ENCODE measurements around the gene SPP1.

SPP1 gene

GRCh38 chr4:88030565-88031310 lies 55.2 kb downstream of the SPP1 start:
- TF ChIP-seq EZH2 (IDR thresholded peaks at IDR 0.05; ENCODE audit: borderline replicate concordance, low read depth, low read length, severe bottlenecking) = no peak
- TF ChIP-seq, protein P1, sequence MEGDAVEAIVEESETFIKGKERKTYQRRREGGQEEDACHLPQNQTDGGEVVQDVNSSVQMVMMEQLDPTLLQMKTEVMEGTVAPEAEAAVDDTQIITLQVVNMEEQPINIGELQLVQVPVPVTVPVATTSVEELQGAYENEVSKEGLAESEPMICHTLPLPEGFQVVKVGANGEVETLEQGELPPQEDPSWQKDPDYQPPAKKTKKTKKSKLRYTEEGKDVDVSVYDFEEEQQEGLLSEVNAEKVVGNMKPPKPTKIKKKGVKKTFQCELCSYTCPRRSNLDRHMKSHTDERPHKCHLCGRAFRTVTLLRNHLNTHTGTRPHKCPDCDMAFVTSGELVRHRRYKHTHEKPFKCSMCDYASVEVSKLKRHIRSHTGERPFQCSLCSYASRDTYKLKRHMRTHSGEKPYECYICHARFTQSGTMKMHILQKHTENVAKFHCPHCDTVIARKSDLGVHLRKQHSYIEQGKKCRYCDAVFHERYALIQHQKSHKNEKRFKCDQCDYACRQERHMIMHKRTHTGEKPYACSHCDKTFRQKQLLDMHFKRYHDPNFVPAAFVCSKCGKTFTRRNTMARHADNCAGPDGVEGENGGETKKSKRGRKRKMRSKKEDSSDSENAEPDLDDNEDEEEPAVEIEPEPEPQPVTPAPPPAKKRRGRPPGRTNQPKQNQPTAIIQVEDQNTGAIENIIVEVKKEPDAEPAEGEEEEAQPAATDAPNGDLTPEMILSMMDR (IDR thresholded peaks at IDR 0.05; ENCODE audit: borderline replicate concordance, extremely low read depth, low read length, poor library complexity, severe bottlenecking) = no peak
- no peaks in the 10 kb centered on the region for H3K27me3 ChIP-seq (ENCODE audit: insufficient read depth, low read length, poor library complexity)
- DNase-seq (no peak), ATAC-seq (ENCODE audit: insufficient read depth, low read depth) (no peak)
- no peaks in the 10 kb centered on the region; the same call in 1 of the 2 replicates for H4K20me1 ChIP-seq (ENCODE audit: insufficient read depth, low read length)
- H3K4me2 ChIP-seq (ENCODE audit: insufficient read depth, low read length) = no peak overlapping the region
- no peak overlapping the region for H2AFZ ChIP-seq (ENCODE audit: low read depth, low read length)
- H3K4me1 ChIP-seq (ENCODE audit: insufficient read depth, low read length) = no peaks in the 10 kb centered on the region
- no peak overlapping the region for H3K27ac ChIP-seq (ENCODE audit: low read length)
- H3K9ac ChIP-seq (ENCODE audit: low read depth, low read length) = no peak overlapping the region
- H3K9me3 ChIP-seq (ENCODE audit: insufficient read depth, low read length, severe bottlenecking) = no peaks in the 10 kb centered on the region
- H3K79me2 ChIP-seq (ENCODE audit: insufficient read depth, low read length) = no peaks in the 10 kb centered on the region
- peaks cover 47% of the 10 kb centered on the region for H3K36me3 ChIP-seq (ENCODE audit: insufficient read depth, low read length)
- no peak overlapping the region for H3K4me3 ChIP-seq (ENCODE audit: low read depth in 1 of 2, low read length in 2 of 2)
